Activated T-helper 1 cell treated with Interleukin-2 at 50 U/mL for 16 hours (primary cell): ENCODE data around the gene COPE.

Experiments
- DNase-seq: peaks from one replicate; pipeline ENCODE4 v3.0.0-alpha.2; 2020; ENCODE audit warnings: low read depth

Gene COPE

DNA sequence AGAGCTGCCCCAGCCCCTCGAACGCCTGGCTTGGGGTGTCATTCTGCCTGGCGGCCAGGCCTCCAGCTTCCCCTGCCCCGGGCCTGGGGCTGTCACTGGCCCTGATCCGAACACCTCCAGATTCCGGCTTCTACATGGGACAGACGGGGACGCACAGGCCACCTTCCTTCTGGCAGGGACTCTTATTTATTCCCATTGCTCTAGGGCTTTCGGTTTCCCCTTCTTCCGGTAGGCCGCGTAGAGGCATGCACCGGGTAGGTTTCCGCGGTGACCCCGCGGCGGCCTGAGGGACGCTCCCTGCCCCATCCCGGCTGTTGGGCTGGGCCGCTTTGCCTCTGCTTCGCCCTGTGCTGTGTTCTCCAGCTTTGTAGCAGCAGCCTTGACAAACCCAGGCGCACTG, 51.4 kb downstream of the COPE start:
- DNase-seq: no peak

DNA sequence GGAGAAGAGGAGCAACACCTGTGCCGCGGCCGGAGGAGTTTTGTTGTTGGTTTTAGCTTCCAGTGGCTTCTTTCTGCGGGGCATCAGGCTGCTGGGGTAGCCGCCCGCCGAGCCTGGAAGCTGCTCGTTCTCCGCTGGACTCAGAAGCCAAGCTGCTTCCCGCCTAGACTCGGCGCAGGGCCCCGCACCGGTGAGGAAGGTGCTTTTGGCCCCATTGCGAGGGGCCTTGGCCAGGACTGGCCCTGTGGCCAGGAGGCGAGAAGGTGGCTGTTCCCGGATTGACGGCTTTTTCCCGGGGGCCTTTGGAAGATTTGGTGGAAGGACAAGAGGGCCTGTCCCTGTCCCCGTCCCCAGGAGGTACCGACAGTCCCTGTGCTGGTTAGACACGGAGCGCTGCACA, 52.0 kb downstream of the COPE start:
- DNase-seq: no peak

DNA sequence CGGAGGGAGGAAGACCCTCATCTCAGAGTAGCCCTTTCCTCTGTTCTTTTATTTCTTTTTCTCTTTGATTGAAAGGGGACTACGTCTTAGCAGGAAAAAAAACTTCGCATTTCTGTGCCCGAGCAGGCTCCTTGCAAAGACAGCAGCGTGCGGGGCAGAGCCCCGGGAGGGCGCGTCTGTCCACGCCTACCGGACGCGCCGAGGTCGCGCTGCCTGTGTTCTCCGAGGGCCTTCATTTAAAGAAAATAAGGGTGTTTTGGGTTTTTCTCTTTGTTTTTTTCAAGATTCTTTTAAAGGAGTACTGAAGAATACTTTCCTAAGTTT, 52.4 kb downstream of the COPE start:
- DNase-seq: no peak

DNA sequence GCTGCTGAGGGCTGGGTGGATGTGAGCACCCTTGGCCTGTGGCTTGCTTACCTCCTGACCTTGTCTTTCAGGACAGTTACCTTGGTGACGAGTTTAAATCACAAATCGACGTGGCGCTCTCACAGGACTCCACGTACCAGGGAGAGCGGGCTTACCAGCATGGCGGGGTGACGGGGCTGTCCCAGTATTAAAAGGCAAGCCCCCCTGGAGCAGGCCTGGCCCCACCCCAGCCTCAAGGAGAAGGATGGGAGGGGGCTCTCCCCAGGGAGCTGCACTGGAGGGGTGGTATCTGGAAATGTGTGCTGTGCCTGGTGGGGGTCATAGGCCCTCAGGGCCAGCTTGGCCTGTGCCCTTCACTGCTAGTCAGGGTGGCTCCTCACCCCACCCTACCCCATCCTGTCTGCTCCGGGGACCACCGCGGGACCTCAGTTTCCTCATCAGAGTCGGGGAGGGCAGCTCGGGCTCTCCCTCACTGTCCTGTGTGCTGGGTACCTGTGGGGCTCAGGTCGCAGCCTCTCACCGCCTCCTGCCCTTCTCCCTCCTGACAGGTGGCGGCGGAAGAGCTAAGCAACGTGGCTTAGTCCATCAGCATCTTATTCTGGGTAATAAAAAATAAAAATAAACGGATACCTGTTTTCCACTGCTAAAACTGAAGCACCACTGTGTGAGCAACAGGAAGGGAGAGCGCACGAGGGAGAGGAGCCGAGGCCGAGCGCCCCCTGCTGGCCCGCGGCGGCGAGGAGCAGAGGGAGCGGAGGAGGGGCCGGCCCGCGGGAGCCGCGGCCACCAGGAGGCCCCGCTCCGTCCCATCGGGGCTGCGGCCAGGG, 53.0 kb downstream of the COPE start:
- peak; percentile 47 for DNase-seq

GRCh38 chr19:18865106-18865972, 53.8 kb downstream of the COPE start:
- DNase-seq: no peak

GRCh38 chr19:18863843-18864362, 55.3 kb downstream of the COPE start:
- no peak for DNase-seq

GRCh38 chr19:18862976-18863842, 56.0 kb downstream of the COPE start:
- no peak for DNase-seq

DNA sequence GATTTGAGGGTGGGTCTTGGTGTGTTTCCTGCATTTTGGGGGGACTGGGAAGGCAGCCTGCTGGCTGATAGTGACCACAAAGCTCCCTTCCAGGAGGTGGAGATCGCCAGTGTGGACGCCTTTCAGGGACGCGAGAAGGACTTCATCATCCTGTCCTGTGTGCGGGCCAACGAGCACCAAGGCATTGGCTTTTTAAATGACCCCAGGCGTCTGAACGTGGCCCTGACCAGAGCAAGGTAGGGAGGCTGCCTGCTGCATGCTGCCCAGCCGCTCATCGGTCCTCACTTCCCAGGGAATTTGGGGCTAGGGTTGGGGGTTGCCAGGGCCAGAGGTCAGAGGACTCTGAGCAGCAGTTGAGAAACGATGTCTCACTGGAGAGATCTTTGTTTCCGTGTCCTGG, 57.3 kb downstream of the COPE start:
- DNase-seq: no peak

DNA sequence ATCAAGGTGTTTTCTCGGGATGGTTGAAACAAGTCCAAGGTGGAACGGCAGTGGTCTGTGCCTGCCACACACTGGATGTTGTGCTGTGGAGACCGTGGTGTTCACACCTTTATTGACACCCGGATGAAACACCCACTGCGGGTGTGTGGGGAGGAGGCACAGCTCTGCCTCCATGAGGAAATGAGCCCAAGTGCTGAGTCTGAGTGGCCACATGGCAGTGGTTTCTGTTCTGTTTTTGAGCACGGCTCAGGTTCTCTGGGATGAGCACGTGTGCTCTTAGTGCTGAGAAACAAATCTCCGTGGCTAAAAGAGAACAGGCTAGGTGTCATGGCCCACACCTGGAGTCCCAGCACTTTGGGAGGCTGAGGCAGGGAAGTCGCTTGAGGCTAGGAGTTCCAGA, 58.0 kb downstream of the COPE start:
- DNase-seq: no peak

- no peak for DNase-seq
Measured at GRCh38 chr19:18860725-18861124, 58.5 kb downstream of the COPE start.

- no peak for DNase-seq
Measured at GRCh38 chr19:18860302-18860700, 58.9 kb downstream of the COPE start.

GRCh38 chr19:18859676-18860301, 59.4 kb downstream of the COPE start:
- no peak for DNase-seq

GRCh38 chr19:18858906-18859646, 60.1 kb downstream of the COPE start:
- DNase-seq: no peak

GRCh38 chr19:18857223-18857622, 62.0 kb downstream of the COPE start:
- DNase-seq: no peak

GRCh38 chr19:18856385-18857126, 62.6 kb downstream of the COPE start:
- no peak for DNase-seq

GRCh38 chr19:18855647-18856384, 63.4 kb downstream of the COPE start:
- DNase-seq: no peak

DNA sequence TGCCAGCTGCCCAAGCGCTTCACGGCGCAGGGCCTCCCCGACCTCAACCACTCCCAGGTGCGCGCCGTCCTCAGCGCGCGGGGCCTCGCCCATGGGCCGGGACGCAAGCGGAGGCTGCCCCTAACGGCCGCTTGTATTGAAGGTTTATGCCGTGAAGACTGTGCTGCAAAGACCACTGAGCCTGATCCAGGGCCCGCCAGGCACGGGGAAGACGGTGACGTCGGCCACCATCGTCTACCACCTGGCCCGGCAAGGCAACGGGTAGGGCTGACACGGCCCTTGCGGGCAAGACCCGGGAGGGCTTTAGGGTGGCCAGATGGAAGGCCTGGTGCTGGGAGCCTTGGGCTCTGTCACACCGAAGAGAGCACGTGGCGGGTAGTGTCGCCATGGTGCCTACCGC, 64.2 kb downstream of the COPE start:
- DNase-seq: no peak

- no peak for DNase-seq
Measured at GRCh38 chr19:18853755-18854427, 65.3 kb downstream of the COPE start.

GRCh38 chr19:18852648-18853047, 66.5 kb downstream of the COPE start:
- DNase-seq: no peak
